Sigmoid colon (tissue), 4 donors: ENCODE measurements around the gene ASXL1.

Experiments
- POLR2AphosphoS5 ChIP-seq, 4 donors: sonication (generic); formaldehyde crosslinking; IDR thresholded peaks; one replicate each; pipeline ENCODE4 v1.6.1; 2017; ENCODE audit warnings: antibody characterized with exemption in 4 of 4
- TF ChIP-seq, protein P1 (sequence below), 4 experiments: fragments of 450-650 bp in 3 of 4; fragments of 200-600 bp in 1 of 4; IDR thresholded peaks; one replicate each; pipeline ENCODE4 v1.5.1; 2016 to 2019; ENCODE audit warnings: antibody characterized with exemption in 4 of 4, mild to moderate bottlenecking in 3 of 4, moderate library complexity in 2 of 4

DNA sequence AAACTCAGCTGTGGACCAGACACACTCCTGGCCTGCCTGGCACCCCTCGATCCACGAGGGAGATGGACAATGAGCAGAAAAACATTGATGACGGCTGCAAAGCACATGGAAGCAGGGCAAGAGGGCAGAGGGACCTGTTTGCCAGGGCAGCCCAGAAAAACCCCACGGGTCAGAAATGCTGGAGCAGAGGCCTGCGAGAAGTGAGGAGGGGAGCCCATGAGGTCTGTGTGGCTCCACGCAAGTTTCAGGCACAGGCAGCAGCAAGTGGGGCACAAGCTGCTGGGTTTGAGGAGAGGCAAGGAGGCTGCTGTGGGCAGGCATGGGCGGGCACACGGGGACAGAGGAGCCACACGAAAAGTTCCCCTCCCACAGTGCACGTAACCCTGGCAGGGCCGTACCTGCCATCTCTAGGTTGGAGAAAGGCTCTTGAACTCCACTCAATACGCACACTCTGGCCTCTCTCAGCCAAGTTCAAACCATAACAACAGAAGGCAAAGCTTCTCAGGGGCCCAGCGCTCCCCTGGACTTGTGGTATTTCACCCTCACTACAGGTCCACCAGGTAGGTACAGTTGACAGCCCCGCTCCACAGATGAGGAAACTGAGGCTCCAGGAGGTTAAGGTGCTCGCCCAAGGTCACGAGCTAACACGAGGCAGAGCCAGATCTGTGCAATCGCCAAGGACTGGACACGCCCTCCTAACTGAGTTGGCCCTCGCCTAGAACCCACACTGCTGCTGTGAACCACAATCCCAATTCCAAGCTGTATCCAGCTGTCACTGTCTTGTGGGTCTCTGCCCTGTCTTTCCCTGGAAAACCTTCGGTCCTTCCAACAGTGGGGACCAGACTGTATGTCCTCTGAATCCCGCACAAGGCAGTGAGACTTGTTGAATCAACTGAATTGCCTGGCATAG is 118.8 kb downstream of the ASXL1 start:
- TF ChIP-seq, protein P1, sequence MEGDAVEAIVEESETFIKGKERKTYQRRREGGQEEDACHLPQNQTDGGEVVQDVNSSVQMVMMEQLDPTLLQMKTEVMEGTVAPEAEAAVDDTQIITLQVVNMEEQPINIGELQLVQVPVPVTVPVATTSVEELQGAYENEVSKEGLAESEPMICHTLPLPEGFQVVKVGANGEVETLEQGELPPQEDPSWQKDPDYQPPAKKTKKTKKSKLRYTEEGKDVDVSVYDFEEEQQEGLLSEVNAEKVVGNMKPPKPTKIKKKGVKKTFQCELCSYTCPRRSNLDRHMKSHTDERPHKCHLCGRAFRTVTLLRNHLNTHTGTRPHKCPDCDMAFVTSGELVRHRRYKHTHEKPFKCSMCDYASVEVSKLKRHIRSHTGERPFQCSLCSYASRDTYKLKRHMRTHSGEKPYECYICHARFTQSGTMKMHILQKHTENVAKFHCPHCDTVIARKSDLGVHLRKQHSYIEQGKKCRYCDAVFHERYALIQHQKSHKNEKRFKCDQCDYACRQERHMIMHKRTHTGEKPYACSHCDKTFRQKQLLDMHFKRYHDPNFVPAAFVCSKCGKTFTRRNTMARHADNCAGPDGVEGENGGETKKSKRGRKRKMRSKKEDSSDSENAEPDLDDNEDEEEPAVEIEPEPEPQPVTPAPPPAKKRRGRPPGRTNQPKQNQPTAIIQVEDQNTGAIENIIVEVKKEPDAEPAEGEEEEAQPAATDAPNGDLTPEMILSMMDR (IDR thresholded peaks at IDR 0.05), result no peak
- no peak for TF ChIP-seq POLR2AphosphoS5 (IDR thresholded peaks at IDR 0.05)
